Thyroid gland (tissue), 4 donors: ENCODE data around the gene HCFC1R1. TPM values are rescaled to one million over a fixed set of nuclear protein-coding genes. Genes with fewer than 3 reads are reported as not detected.

Experiments used
- DNase-seq, 2 donors: peaks; one replicate each; pipeline ENCODE4 v3.0.0-alpha.2; 2019
- H3K27ac ChIP-seq, 3 donors: fragments of 200-600 bp; sonication (generic); 1 replicate in 2 of 3; 2 replicates in 1 of 3; pipeline ENCODE4 v1.5.1; 2016 to 2019; ENCODE audit warnings: mild to moderate bottlenecking in 1 of 3, moderate library complexity in 1 of 3
- H3K27me3 ChIP-seq: fragments of 200-600 bp; sonication (generic); one replicate; pipeline ENCODE4 v1.5.1; 2019
- H3K36me3 ChIP-seq, 2 donors: fragments of 200-600 bp; sonication (generic); one replicate each; pipeline ENCODE4 v1.5.1; 2016 to 2019
- H3K4me1 ChIP-seq, 2 donors: fragments of 200-600 bp; sonication (generic); one replicate each; pipeline ENCODE4 v1.5.1; 2017 to 2019
- H3K4me3 ChIP-seq, 3 donors: fragments of 200-600 bp; sonication (generic); replicated peaks in 1 of 3; 1 replicate in 2 of 3; 2 replicates in 1 of 3; pipeline ENCODE4 v1.5.1; 2016; ENCODE audit warnings: mild to moderate bottlenecking in 1 of 3
- H3K9me3 ChIP-seq: fragments of 200-600 bp; sonication (generic); one replicate; pipeline ENCODE4 v1.5.1; 2017
- POLR2A ChIP-seq, 2 donors: fragments of 450-650 bp; IDR thresholded peaks; one replicate each; pipeline ENCODE4 v1.6.1; 2017; ENCODE audit warnings: antibody characterized with exemption in 2 of 2, mild to moderate bottlenecking in 2 of 2, moderate library complexity in 1 of 2
- WGBS, 2 donors: methylation state at CpG; one replicate each; pipeline ENCODE4 v1.1.5; 2017; 5-methylcytosine and 5-hydroxymethylcytosine counted together
- intact Hi-C: fragments of 100-400 bp; cut with DNase I; formaldehyde crosslinking; loops from one replicate; pipeline ENCODE4 v1.15.1; 2023
- total RNA-seq, 4 donors: library from RNA; depleted of rRNA; stranded (reverse); fragments of >200 nt; gene quantifications; one replicate each; pipeline ENCODE4 v1.2.3, GENCODE V29; 2016
- TF ChIP-seq, protein P1 (sequence below), 6 experiments: fragments of 200-600 bp in 3 of 6; fragments of 450-650 bp in 3 of 6; sonication (generic) in 3 of 6; IDR thresholded peaks; one replicate each; pipeline ENCODE4 v1.5.1; 2016 to 2019; ENCODE audit warnings: antibody characterized with exemption in 6 of 6, mild to moderate bottlenecking in 2 of 6, inconsistent platforms in 1 of 6, moderate library complexity in 1 of 6

HCFC1R1 gene
- total RNA-seq, 4 donors from 2014 or later: 10.1 to 51.7 (median 29.7) TPM

- Histone ChIP-seq H3K4me1 (no peaks in the 10 kb centered on the region), H3K27me3 (no peaks in the 10 kb centered on the region), H3K27ac (no peak overlapping the region), H3K9me3 (no peaks in the 10 kb centered on the region), H3K36me3 (no peaks in the 10 kb centered on the region), H3K4me3 (no peak overlapping the region)
- 85 to 89% methylated on average over 11 to 12 of the region's 12 CpGs for WGBS, 2 donors
- DNase-seq: no peak
- intact Hi-C loops: no loop called here
- TF ChIP-seq POLR2A (IDR thresholded peaks at IDR 0.05): no peak
- TF ChIP-seq, protein P1, sequence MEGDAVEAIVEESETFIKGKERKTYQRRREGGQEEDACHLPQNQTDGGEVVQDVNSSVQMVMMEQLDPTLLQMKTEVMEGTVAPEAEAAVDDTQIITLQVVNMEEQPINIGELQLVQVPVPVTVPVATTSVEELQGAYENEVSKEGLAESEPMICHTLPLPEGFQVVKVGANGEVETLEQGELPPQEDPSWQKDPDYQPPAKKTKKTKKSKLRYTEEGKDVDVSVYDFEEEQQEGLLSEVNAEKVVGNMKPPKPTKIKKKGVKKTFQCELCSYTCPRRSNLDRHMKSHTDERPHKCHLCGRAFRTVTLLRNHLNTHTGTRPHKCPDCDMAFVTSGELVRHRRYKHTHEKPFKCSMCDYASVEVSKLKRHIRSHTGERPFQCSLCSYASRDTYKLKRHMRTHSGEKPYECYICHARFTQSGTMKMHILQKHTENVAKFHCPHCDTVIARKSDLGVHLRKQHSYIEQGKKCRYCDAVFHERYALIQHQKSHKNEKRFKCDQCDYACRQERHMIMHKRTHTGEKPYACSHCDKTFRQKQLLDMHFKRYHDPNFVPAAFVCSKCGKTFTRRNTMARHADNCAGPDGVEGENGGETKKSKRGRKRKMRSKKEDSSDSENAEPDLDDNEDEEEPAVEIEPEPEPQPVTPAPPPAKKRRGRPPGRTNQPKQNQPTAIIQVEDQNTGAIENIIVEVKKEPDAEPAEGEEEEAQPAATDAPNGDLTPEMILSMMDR (IDR thresholded peaks at IDR 0.05): no peak
Measured at GRCh38 chr16:2991566-2992261, 32.0 kb downstream of the HCFC1R1 start.

DNA sequence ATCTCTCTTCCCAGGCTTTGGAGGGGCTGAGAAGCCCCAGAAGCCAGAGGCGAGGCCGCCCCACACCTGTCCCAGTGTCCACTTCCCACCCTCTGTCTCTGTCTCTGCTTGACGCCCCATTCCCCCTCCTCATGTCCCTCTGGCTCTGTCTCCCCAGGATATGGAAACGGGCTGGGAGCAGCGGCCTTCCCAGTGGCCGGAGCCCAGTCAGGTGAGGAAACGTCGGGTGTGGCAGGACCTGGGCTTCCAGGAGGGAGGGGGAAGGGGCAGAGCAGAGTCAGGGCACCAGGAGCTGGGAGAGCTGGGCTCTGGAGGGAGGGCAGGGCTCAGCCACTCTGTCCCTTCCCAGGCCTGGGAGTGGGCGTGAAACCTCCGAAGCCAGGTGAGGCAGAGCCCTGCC lies 32.9 kb downstream of the HCFC1R1 start:
- Histone ChIP-seq H3K27ac (no peak overlapping the region), H3K27me3 (no peaks in the 10 kb centered on the region), H3K36me3 (no peaks in the 10 kb centered on the region), H3K9me3 (no peaks in the 10 kb centered on the region), H3K4me1 (no peaks in the 10 kb centered on the region), H3K4me3 (no peak overlapping the region)
- TF ChIP-seq, protein P1 (IDR thresholded peaks at IDR 0.05): no peak
- TF ChIP-seq POLR2A (IDR thresholded peaks at IDR 0.05): no peak
- intact Hi-C loops: no loop called here
- WGBS, 2 donors: 69 to 80% methylated on average over 6 to 10 of the region's 10 CpGs
- DNase-seq: no peak

DNA sequence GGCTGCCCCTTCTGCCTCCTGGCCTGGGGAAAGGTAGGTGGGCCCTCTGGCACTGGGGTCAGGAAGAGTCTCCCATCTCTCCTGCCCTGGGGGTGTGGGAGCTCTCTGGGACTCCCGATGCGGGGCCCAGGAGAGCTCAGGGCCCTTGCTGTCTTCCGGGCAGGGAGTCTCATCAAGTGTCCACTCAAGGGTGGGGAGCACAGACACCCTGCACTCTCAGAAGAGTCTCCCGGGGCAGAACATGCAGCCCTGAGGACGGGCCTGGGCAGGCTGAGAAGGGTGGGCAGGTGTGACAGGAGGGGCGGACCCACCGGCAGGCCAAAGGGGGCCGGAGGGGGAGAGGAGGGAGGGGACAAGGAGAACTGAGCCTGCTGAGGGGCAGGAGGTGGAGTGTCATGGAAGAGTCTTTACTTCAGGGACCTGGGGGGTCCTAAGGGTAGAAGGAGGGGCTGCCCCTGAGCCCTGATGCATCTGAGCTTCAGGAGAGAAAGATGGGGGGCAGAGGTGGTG lies 35.1 kb downstream of the HCFC1R1 start:
- Histone ChIP-seq H3K27ac (no peak overlapping the region), H3K4me1 (peaks cover 3 to 5% of the 10 kb centered on the region in 2 donors), H3K9me3 (no peaks in the 10 kb centered on the region), H3K27me3 (no peaks in the 10 kb centered on the region), H3K36me3 (no peaks in the 10 kb centered on the region), H3K4me3 (no peak overlapping the region)
- TF ChIP-seq POLR2A (IDR thresholded peaks at IDR 0.05): no peak
- TF ChIP-seq, protein P1 (IDR thresholded peaks at IDR 0.05): no peak
- intact Hi-C loops: no loop called here
- 40% methylated on average over 5 of the region's 8 CpGs for WGBS, 2 donors
- DNase-seq: no peak

DNA sequence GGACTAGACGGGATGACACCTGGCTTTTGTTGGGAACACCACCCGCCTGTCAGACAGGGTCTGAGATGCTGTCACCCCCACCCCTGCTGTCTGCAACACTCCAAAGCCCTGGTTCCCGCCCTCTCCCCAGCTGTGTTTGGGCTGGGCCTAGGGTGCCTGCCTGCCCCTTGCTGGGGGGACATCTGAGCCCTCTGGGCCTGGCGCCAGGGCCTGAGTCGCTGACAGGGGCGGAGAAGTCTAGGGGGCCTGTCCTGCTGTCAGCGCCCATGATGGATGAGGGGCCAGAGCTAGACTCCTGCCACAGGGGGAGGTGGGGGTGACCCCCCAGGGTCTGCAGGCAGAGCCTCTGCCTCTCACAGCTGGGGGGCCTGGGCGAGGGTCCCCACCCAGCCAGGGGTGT lies 35.9 kb downstream of the HCFC1R1 start:
- intact Hi-C loops: no loop called here
- TF ChIP-seq POLR2A (IDR thresholded peaks at IDR 0.05): no peak
- H3K27ac ChIP-seq: no peak overlapping the region
- no peaks in the 10 kb centered on the region for H3K9me3 ChIP-seq
- DNase-seq: no peak
- peaks cover 3 to 10% of the 10 kb centered on the region in 2 donors for H3K4me1 ChIP-seq
- H3K4me3 ChIP-seq: no peak overlapping the region
- 73 to 75% methylated on average over 3 to 8 of the region's 8 CpGs for WGBS, 2 donors
- no peaks in the 10 kb centered on the region for H3K27me3 ChIP-seq
- H3K36me3 ChIP-seq: no peaks in the 10 kb centered on the region

GRCh38 chr16:2987286-2987685 lies 36.5 kb downstream of the HCFC1R1 start:
- intact Hi-C loops: no loop called here

More at GRCh38 chr16:2987286-2987685, 36.5 kb downstream of the HCFC1R1 start:
- Histone ChIP-seq H3K4me3 (no peak overlapping the region), H3K4me1 (peaks cover 3 to 10% of the 10 kb centered on the region in 2 donors), H3K27ac (no peak overlapping the region), H3K9me3 (no peaks in the 10 kb centered on the region), H3K27me3 (no peaks in the 10 kb centered on the region), H3K36me3 (no peaks in the 10 kb centered on the region)
- no peak for DNase-seq
- WGBS, 2 donors: 88 to 89% methylated on average over 7 to 8 of the region's 9 CpGs
- TF ChIP-seq, protein P1 (IDR thresholded peaks at IDR 0.05): no peak
- no peak for TF ChIP-seq POLR2A (IDR thresholded peaks at IDR 0.05)
